K562 (cell line): ENCODE results near the gene CRAMP1. TPM values are rescaled to one million over a fixed set of nuclear protein-coding genes. Genes with fewer than 3 reads are reported as not detected.

Source experiments
- HEY1 ChIP-seq: fragments of 250-450 bp; sonication (Bioruptor Pico); IDR thresholded peaks from 2 replicates; pipeline ENCODE4 v1.5.0; 2020; ENCODE audit warnings: mild to moderate bottlenecking, moderate library complexity, borderline replicate concordance
- KDM4B ChIP-seq, 2 experiments: fragments of 450-650 bp in 1 of 2; sonication (generic) in 1 of 2; IDR thresholded peaks; 2 replicates each; pipeline ENCODE4 v1.6.1; 2016 to 2017; ENCODE audit warnings: borderline replicate concordance in 2 of 2, antibody characterized with exemption in 1 of 2, low read depth in 1 of 2, mild to moderate bottlenecking in 1 of 2
- KLF1 ChIP-seq: fragments of 450-650 bp; IDR thresholded peaks from 2 replicates; pipeline ENCODE4 v1.6.1; 2016; ENCODE audit warnings: missing genetic modification characterization, missing compliant biosample characterization
- MGA ChIP-seq: fragments of 450-650 bp; IDR thresholded peaks from 2 replicates; pipeline ENCODE4 v1.6.1; 2016; ENCODE audit warnings: mild to moderate bottlenecking, moderate library complexity
- POLR2H ChIP-seq: IDR thresholded peaks from 2 replicates; pipeline ENCODE4 v1.6.1; 2016; ENCODE audit warnings: missing genetic modification characterization, low read depth, mild to moderate bottlenecking, control low read depth, missing compliant biosample characterization, moderate library complexity
- TBP ChIP-seq: optimal IDR thresholded peaks from 2 replicates; pipeline ENCODE3; 2011; ENCODE audit warnings: low read depth, low read length, improper control_type of control experiment
- ZBTB43 ChIP-seq: sonication (generic); formaldehyde crosslinking; IDR thresholded peaks from 2 replicates; pipeline ENCODE4 v1.8.0; 2023; ENCODE audit warnings: mild to moderate bottlenecking, missing genetic modification reagents
- polyA plus RNA-seq, 8 experiments: library from polyadenylated mRNA; depleted of rRNA in 4 of 8; stranded (reverse) in 5 of 8; unstranded in 3 of 8; fragments of >200 nt; fragmentation: Nextera tagmentation in 2 of 8; fragmentation: Illumina TruSeq in 1 of 8; extraction: Ambion mirVana in 2 of 8; extraction: Trizol in 1 of 8; gene quantifications; 2 replicates each; pipeline versions ENCODE4 v1.2.1 to v1.2.3, GENCODE V29; 2011 to 2014; ENCODE audit warnings: inconsistent platforms in 1 of 8, missing spikeins in 1 of 8
- total RNA-seq, 7 experiments: library from RNA; depleted of rRNA in 6 of 7; stranded (reverse); fragments of >200 nt in 6 of 7; fragmentation: Illumina TruSeq in 2 of 7; extraction: Trizol in 2 of 7; gene quantifications; 2 replicates each; pipeline versions ENCODE4 v1.2.1 to v1.2.3, GENCODE V29; 2011 to 2021; ENCODE audit warnings: low replicate concordance in 1 of 7

Gene CRAMP1
- total and polyA plus RNA-seq, 9 of the 15 experiments (the other 6 are each of a cell fraction or from before 2014, with no cell fraction given): 0.52 to 20.8 (median 7.5) TPM

DNA sequence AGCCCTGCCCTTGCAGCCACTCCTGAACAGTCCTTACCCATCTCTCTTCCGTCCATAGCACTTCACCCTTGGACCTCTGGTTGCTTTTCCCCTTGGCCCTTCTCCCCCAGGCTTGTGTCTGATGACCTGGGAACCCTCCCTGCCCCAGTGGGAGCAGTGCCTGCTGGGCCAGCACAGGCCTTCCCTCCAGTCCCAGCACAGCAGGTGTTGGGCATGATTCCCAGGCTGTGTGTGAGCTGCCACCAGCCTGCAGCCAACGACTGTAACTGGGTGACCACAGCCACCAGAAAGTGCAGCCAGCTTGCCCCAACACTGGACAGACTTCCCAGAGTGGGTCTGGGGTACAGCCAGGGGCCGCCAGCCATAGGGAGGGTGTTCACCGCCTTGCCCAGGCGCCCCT is 30.0 kb downstream of the CRAMP1 start (continued):
- TF ChIP-seq MGA: no peak
- TF ChIP-seq TBP: no peak
- TF ChIP-seq KDM4B (IDR thresholded peaks at IDR 0.05; ENCODE audit: borderline replicate concordance in 2 of 2, low read depth in 1 of 2): no peak
- no peak for TF ChIP-seq ZBTB43 (CRISPR knock-in tag)
- no peak for TF ChIP-seq POLR2H (tag)
- TF ChIP-seq HEY1 (CRISPR knock-in tag): no peak
- TF ChIP-seq KLF1 (tag): no peak
- TF ChIP-seq, all 486 proteins: peak for 0
